ENCODE data around the gene BRF1.

DNA sequence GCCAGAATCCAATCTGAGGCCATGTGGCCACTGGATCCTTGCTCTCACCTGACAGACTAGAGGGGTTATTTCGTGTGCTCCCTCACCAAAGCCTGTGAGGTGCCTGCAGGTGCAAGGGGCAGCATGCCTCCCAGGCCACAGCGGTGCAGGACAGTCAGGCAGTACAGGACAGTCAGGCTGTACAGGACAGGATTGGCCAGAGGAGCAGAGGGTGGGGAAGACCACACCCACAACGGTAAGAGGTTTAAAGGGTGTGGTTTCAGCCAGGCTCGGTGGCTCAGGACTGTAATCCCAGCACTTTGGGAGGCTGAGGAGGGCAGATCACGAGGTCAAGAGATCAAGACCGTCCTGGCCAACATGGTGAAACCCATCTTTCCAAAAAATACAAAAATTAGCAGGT lies 3.1 kb upstream of the BRF1 start:
- TF ChIP-seq, protein P1, sequence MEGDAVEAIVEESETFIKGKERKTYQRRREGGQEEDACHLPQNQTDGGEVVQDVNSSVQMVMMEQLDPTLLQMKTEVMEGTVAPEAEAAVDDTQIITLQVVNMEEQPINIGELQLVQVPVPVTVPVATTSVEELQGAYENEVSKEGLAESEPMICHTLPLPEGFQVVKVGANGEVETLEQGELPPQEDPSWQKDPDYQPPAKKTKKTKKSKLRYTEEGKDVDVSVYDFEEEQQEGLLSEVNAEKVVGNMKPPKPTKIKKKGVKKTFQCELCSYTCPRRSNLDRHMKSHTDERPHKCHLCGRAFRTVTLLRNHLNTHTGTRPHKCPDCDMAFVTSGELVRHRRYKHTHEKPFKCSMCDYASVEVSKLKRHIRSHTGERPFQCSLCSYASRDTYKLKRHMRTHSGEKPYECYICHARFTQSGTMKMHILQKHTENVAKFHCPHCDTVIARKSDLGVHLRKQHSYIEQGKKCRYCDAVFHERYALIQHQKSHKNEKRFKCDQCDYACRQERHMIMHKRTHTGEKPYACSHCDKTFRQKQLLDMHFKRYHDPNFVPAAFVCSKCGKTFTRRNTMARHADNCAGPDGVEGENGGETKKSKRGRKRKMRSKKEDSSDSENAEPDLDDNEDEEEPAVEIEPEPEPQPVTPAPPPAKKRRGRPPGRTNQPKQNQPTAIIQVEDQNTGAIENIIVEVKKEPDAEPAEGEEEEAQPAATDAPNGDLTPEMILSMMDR (IDR thresholded peaks at IDR 0.05) = no peak
- no peak for TF ChIP-seq ETV6 (CRISPR knock-in tag; IDR thresholded peaks at IDR 0.05)
- TF ChIP-seq NR1H2 (CRISPR knock-in tag; IDR thresholded peaks at IDR 0.05) = no peak
- TF ChIP-seq, protein P2, sequence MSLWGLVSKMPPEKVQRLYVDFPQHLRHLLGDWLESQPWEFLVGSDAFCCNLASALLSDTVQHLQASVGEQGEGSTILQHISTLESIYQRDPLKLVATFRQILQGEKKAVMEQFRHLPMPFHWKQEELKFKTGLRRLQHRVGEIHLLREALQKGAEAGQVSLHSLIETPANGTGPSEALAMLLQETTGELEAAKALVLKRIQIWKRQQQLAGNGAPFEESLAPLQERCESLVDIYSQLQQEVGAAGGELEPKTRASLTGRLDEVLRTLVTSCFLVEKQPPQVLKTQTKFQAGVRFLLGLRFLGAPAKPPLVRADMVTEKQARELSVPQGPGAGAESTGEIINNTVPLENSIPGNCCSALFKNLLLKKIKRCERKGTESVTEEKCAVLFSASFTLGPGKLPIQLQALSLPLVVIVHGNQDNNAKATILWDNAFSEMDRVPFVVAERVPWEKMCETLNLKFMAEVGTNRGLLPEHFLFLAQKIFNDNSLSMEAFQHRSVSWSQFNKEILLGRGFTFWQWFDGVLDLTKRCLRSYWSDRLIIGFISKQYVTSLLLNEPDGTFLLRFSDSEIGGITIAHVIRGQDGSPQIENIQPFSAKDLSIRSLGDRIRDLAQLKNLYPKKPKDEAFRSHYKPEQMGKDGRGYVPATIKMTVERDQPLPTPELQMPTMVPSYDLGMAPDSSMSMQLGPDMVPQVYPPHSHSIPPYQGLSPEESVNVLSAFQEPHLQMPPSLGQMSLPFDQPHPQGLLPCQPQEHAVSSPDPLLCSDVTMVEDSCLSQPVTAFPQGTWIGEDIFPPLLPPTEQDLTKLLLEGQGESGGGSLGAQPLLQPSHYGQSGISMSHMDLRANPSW (CRISPR knock-in tag; conservative IDR thresholded peaks at IDR 0.05; ENCODE audit: low read depth) = no peak
- TF ChIP-seq, protein P3, sequence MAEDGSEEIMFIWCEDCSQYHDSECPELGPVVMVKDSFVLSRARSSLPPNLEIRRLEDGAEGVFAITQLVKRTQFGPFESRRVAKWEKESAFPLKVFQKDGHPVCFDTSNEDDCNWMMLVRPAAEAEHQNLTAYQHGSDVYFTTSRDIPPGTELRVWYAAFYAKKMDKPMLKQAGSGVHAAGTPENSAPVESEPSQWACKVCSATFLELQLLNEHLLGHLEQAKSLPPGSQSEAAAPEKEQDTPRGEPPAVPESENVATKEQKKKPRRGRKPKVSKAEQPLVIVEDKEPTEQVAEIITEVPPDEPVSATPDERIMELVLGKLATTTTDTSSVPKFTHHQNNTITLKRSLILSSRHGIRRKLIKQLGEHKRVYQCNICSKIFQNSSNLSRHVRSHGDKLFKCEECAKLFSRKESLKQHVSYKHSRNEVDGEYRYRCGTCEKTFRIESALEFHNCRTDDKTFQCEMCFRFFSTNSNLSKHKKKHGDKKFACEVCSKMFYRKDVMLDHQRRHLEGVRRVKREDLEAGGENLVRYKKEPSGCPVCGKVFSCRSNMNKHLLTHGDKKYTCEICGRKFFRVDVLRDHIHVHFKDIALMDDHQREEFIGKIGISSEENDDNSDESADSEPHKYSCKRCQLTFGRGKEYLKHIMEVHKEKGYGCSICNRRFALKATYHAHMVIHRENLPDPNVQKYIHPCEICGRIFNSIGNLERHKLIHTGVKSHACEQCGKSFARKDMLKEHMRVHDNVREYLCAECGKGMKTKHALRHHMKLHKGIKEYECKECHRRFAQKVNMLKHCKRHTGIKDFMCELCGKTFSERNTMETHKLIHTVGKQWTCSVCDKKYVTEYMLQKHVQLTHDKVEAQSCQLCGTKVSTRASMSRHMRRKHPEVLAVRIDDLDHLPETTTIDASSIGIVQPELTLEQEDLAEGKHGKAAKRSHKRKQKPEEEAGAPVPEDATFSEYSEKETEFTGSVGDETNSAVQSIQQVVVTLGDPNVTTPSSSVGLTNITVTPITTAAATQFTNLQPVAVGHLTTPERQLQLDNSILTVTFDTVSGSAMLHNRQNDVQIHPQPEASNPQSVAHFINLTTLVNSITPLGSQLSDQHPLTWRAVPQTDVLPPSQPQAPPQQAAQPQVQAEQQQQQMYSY (CRISPR knock-in tag; IDR thresholded peaks at IDR 0.05) = no peak
- TF ChIP-seq, protein P4, sequence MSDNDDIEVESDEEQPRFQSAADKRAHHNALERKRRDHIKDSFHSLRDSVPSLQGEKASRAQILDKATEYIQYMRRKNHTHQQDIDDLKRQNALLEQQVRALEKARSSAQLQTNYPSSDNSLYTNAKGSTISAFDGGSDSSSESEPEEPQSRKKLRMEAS (CRISPR knock-in tag; IDR thresholded peaks at IDR 0.05) = no peak
- TF ChIP-seq, protein P5, sequence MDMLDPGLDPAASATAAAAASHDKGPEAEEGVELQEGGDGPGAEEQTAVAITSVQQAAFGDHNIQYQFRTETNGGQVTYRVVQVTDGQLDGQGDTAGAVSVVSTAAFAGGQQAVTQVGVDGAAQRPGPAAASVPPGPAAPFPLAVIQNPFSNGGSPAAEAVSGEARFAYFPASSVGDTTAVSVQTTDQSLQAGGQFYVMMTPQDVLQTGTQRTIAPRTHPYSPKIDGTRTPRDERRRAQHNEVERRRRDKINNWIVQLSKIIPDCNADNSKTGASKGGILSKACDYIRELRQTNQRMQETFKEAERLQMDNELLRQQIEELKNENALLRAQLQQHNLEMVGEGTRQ (CRISPR knock-in tag; IDR thresholded peaks at IDR 0.05) = no peak
- no peak for TF ChIP-seq NR2C2 (CRISPR knock-in tag; IDR thresholded peaks at IDR 0.05)

Measured in WTC11 (cell line).